ENCODE results near the gene IRF2. TPM values are rescaled to one million over a fixed set of nuclear protein-coding genes. Genes with fewer than 3 reads are reported as not detected.

IRF2 gene
- total RNA-seq, 4 donors from 2014 or later = 23.7 to 36.8 (median 30.4) TPM

- WGBS, 2 donors = 57 to 60% methylated on average over 13 of the region's 13 CpGs
- TF ChIP-seq CTCF (IDR thresholded peaks at IDR 0.05) (no peak), EP300 (IDR thresholded peaks at IDR 0.05) (peak in 1 of 2 donors; percentile 28), POLR2A (IDR thresholded peaks at IDR 0.05) (no peak)
- Histone ChIP-seq H3K36me3 (peaks cover 0 to 81% (median 9%) of the 10 kb centered on the region in 3 donors), H3K9me3 (no peaks in the 10 kb centered on the region), H3K27ac (peak overlapping the region in 2 of 4 donors; percentile 63 to 67), H3K4me1 (peaks cover 0 to 55% (median 14%) of the 10 kb centered on the region in 4 donors), H3K27me3 (no peaks in the 10 kb centered on the region), H3K4me3 (no peak overlapping the region)
- no peak for DNase-seq (ENCODE audit: low spot score in 2 of 2)
These were observed 72.8 kb downstream of the IRF2 start for GRCh38 chr4:184401397-184402171.

GRCh38 chr4:184400891-184401290 lies 73.5 kb downstream of the IRF2 start:
- WGBS, 2 donors = 81 to 83% methylated on average over 8 of the region's 8 CpGs
- H3K27ac ChIP-seq = peak overlapping the region in 2 of 4 donors; percentile 63 to 67
- no peak overlapping the region for H3K4me3 ChIP-seq
- peaks cover 0 to 81% (median 9%) of the 10 kb centered on the region in 3 donors for H3K36me3 ChIP-seq
- TF ChIP-seq CTCF (IDR thresholded peaks at IDR 0.05) (no peak), POLR2A (IDR thresholded peaks at IDR 0.05) (no peak), EP300 (IDR thresholded peaks at IDR 0.05) (no peak)
- no peak for DNase-seq (ENCODE audit: low spot score in 2 of 2)
- H3K4me1 ChIP-seq = peaks cover 0 to 59% (median 10%) of the 10 kb centered on the region in 4 donors
- no peaks in the 10 kb centered on the region for H3K27me3 ChIP-seq
- no peaks in the 10 kb centered on the region for H3K9me3 ChIP-seq

GRCh38 chr4:184400375-184400870 lies 73.9 kb downstream of the IRF2 start:
- Histone ChIP-seq H3K4me1 (peaks cover 0 to 64% (median 10%) of the 10 kb centered on the region in 4 donors), H3K4me3 (no peak overlapping the region), H3K9me3 (no peaks in the 10 kb centered on the region), H3K27me3 (no peaks in the 10 kb centered on the region), H3K27ac (peak overlapping the region in 2 of 4 donors; percentile 63 to 67), H3K36me3 (peaks cover 0 to 80% (median 7%) of the 10 kb centered on the region in 3 donors)
- TF ChIP-seq EP300 (IDR thresholded peaks at IDR 0.05) = peak in 1 of 2 donors; percentile 81
- no peak for TF ChIP-seq POLR2A (IDR thresholded peaks at IDR 0.05)
- peak in 1 of 5 experiments; percentile 13 for TF ChIP-seq CTCF (IDR thresholded peaks at IDR 0.05)
- DNase-seq (ENCODE audit: low spot score in 2 of 2) = peak in 1 of 2 donors; percentile 36
- 42 to 45% methylated on average over 7 of the region's 7 CpGs for WGBS, 2 donors

GRCh38 chr4:184399512-184399908 lies 74.8 kb downstream of the IRF2 start:
- peaks cover 0 to 69% (median 10%) of the 10 kb centered on the region in 4 donors for H3K4me1 ChIP-seq
- peak overlapping the region in 2 of 4 donors; percentile 40 to 59 for H3K27ac ChIP-seq
- DNase-seq (ENCODE audit: low spot score in 2 of 2) = no peak
- H3K36me3 ChIP-seq = peaks cover 0 to 77% (median 4%) of the 10 kb centered on the region in 3 donors
- H3K9me3 ChIP-seq = no peaks in the 10 kb centered on the region
- WGBS, 2 donors = 79 to 91% methylated on average over 3 of the region's 3 CpGs
- no peaks in the 10 kb centered on the region for H3K27me3 ChIP-seq
- H3K4me3 ChIP-seq = no peak overlapping the region
- TF ChIP-seq CTCF (IDR thresholded peaks at IDR 0.05) (no peak), POLR2A (IDR thresholded peaks at IDR 0.05) (no peak), EP300 (IDR thresholded peaks at IDR 0.05) (no peak)
